GM18505 (cell line): ENCODE data around the gene TCF7L2.

ENCODE experiments used
- ATAC-seq: cut with Tn5 transposase; IDR thresholded peaks from one replicate; pipeline ENCODE4 v1.9.1; 2021; ENCODE audit not compliant: unreplicated experiment
- POLR2A ChIP-seq: IDR thresholded peaks from 4 replicates; pipeline ENCODE4 v1.6.1; 2011; ENCODE audit warnings: borderline replicate concordance; ENCODE audit not compliant: insufficient read depth, insufficient read length; ENCODE audit errors: extremely low read depth

The TCF7L2 gene

GRCh38 chr10:112919721-112920120 is 30.3 kb upstream of the TCF7L2 start:
- no peak for ATAC-seq
- TF ChIP-seq POLR2A = no peak

GRCh38 chr10:112926906-112927688 is 22.9 kb upstream of the TCF7L2 start:
- ATAC-seq = no peak
- no peak for TF ChIP-seq POLR2A

- no peak for TF ChIP-seq POLR2A
- no peak for ATAC-seq
Observed at GRCh38 chr10:112927980-112928379, 22.1 kb upstream of the TCF7L2 start.

- no peak for ATAC-seq
- no peak for TF ChIP-seq POLR2A
Observed at GRCh38 chr10:112932658-112933057, 17.4 kb upstream of the TCF7L2 start.

GRCh38 chr10:112934193-112934592 is 15.9 kb upstream of the TCF7L2 start:
- ATAC-seq = no peak
- no peak for TF ChIP-seq POLR2A

GRCh38 chr10:112938808-112939482 is 11.1 kb upstream of the TCF7L2 start:
- ATAC-seq = no peak

GRCh38 chr10:112945811-112946210 is 4.2 kb upstream of the TCF7L2 start:
- no peak for ATAC-seq

More at GRCh38 chr10:112938808-112939482, 11.1 kb upstream of the TCF7L2 start:
- no peak for TF ChIP-seq POLR2A

GRCh38 chr10:112946649-112947048 is 3.4 kb upstream of the TCF7L2 start:
- no peak for ATAC-seq
- TF ChIP-seq POLR2A = no peak

More at GRCh38 chr10:112945811-112946210, 4.2 kb upstream of the TCF7L2 start:
- no peak for TF ChIP-seq POLR2A

- no peak for ATAC-seq
- no peak for TF ChIP-seq POLR2A
Observed at GRCh38 chr10:112948196-112948595, 1.9 kb upstream of the TCF7L2 start.

- no peak for ATAC-seq
- TF ChIP-seq POLR2A = no peak
Observed at GRCh38 chr10:112949143-112949823, 764 bp upstream of the TCF7L2 start.

- ATAC-seq = no peak
- TF ChIP-seq POLR2A = no peak
Observed at GRCh38 chr10:112950714-112951358, 789 bp downstream of the TCF7L2 start.

GRCh38 chr10:112951359-112952281 is 1.6 kb downstream of the TCF7L2 start:
- ATAC-seq = no peak
- TF ChIP-seq POLR2A = no peak
